HG03097 (cell line): ENCODE data around the gene RCSD1.
A peak's percentile ranks its signal among the peaks of the same experiment; 100 is the strongest.

Experiments used
- ATAC-seq: cut with Tn5 transposase; IDR thresholded peaks from one replicate; pipeline ENCODE4 v1.9.1; 2021; ENCODE audit not compliant: unreplicated experiment, low FRiP score

The RCSD1 gene

GRCh38 chr1:167683226-167683625 lies 53.2 kb downstream of the RCSD1 start:
- ATAC-seq: no peak

GRCh38 chr1:167683641-167684502 lies 53.8 kb downstream of the RCSD1 start:
- ATAC-seq: no peak

DNA sequence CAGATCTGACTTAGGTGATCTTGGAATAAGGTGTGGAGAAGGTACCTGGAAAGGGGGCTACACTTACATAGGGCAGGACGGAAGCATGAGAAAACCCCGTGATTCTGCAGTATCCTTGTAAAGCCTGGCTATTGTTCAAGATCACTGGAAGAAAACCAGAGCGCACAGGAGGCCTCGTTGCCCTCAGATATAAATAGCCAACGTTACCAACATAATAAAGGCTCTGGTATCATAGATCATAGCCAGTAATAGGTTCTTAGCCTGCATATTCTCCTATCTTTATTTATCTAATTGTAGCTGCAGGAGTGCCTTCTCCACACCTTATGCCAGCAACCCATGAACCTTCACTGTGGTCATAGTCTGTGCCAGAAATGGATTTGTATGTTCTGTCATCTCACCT lies 55.8 kb downstream of the RCSD1 start:
- ATAC-seq: no peak

DNA sequence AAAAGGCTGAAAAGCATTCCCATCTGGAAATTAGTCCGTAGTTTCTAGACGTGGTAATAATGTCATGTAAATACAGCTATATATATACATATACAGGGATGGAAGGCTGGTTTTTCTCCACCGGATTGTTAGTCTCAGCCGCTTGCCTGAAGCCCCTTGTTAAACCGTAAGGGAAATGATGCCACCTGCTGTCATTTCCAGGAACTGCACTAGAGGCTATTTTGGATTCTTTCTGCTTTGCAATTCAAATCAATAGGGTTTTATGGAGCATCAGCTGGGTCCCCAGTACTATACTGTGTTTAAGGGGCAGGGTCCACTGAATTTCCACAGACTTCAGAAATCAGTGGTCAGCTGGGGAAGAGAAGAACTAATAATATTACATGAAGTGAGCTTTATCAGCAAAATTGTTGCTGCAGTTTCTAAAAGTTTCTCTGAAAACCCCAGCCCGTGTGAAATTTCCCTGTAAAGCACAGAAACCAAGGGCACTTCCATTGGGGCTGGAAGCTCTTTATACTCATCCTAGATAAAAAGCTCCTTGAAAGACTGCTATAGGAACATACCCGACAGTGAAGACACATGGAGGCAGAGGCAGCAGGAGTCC lies 58.0 kb downstream of the RCSD1 start:
- no peak for ATAC-seq

- ATAC-seq: no peak
Measured at GRCh38 chr1:167689567-167689920, 59.5 kb downstream of the RCSD1 start.

DNA sequence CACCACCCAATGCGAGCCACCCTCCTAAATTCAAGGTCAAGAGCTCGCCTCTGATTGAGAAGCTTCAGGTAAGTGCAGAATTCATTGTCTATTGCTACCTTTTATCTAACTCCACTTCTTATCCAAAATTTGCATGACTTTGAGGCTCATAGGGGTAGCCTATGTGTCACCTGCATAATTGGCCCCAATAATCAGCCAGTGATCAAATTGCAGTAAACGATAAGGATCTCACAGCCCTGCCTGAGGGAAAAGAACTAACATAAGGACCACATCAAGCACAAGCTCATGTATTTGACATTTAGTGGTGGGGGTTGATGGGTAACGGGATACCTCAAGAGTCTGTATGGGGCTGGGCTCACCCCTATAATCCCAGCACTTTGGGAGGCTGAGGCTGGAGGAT lies 60.0 kb downstream of the RCSD1 start:
- ATAC-seq: no peak

DNA sequence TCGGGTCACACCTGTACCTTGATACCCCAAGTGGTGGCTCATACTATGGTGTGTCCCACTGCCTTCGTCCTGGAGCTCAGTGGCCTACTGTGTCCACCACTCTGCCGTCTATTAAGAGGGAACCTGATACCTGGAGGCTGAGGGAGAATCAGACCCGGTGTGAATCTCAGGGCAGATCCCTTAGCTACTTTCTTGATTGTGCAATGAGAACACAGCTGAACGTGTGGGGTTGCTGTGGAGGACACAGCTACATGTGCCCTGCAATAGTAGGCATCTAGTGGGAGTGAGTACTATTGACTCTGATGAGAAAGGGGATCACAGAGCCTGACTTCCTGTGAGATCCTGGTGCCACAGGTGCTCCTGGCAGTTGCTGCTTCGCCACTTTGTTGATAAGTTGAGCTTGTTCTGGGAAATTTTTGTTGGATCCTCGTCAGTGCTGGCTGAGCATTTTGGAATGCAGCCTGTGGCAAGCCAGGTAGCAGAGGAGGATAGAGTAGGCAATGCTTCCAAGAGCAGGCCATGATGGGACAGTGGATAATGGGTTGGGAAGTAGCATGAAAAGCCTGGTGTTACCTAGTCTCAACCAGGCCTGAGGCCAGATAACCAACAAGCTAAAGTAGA lies 63.5 kb downstream of the RCSD1 start:
- no peak for ATAC-seq

- no peak for ATAC-seq
Measured at GRCh38 chr1:167694691-167695090, 64.7 kb downstream of the RCSD1 start.

DNA sequence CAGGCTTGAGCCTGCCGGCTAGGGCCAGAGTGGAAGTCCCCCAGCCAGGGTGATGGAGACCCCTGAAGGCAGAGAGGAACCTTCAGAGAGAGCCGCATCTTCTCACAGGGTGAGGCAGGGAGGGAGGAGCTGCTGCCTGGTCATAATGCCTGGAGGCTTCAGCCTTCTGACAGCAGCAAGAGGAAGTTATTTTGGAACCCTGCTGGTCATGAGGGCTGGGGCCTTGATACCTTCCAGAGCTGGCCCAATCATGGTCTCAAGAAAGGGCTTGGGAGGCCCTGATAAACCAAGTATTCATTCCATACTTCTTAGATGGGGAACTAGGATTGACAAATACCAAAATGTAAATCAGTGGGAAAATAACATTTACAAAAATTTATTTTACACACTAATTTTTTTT lies 65.1 kb downstream of the RCSD1 start:
- no peak for ATAC-seq

DNA sequence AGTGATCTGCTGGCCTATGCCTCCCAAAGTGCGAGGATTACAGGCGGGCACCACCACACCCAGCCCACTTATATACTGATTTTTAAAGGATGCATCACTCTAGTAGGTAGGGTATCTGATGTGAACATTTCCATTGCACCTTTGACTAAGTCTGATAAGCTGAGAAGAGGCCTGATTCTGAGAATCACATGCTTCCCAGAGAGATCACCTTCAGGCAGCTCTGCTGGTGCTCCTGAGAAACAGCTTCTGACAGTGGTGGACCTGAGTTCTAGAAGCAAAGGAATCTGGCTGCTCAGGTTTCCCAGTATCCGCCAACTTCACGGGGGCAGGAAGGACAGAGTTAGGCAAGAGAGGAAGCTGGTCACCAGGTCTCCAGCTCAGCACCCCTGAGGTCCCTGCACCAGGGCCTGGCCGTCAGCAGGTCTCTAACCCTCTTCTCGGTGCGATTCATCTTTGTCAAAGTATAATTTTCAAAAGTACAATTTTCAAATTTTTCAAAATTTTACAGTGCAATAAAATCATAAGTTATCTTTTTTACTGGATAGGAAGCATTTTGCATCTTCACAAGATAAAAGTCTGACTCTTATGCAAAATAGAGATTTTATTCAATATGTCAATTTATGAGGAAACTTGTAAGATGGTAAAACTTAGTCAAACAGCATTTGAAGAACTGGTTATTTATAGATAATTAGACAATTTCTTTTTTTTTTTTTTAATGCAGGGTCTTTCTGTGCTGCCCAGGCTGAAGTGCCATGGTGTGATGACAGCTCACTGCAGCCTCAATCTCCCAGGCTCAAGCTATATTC lies 65.9 kb downstream of the RCSD1 start:
- ATAC-seq: no peak

GRCh38 chr1:167697667-167698141 lies 67.7 kb downstream of the RCSD1 start:
- no peak for ATAC-seq

- no peak for ATAC-seq
Measured at GRCh38 chr1:167698313-167698712, 68.3 kb downstream of the RCSD1 start.

GRCh38 chr1:167701510-167701909 lies 71.5 kb downstream of the RCSD1 start:
- ATAC-seq: no peak

- ATAC-seq: no peak
Measured at GRCh38 chr1:167703557-167703956, 73.5 kb downstream of the RCSD1 start.

GRCh38 chr1:167704715-167705114 lies 74.7 kb downstream of the RCSD1 start:
- ATAC-seq: no peak

- ATAC-seq: no peak
Measured at GRCh38 chr1:167705250-167705649, 75.2 kb downstream of the RCSD1 start.

- ATAC-seq: no peak
Measured at GRCh38 chr1:167706363-167706762, 76.3 kb downstream of the RCSD1 start.

DNA sequence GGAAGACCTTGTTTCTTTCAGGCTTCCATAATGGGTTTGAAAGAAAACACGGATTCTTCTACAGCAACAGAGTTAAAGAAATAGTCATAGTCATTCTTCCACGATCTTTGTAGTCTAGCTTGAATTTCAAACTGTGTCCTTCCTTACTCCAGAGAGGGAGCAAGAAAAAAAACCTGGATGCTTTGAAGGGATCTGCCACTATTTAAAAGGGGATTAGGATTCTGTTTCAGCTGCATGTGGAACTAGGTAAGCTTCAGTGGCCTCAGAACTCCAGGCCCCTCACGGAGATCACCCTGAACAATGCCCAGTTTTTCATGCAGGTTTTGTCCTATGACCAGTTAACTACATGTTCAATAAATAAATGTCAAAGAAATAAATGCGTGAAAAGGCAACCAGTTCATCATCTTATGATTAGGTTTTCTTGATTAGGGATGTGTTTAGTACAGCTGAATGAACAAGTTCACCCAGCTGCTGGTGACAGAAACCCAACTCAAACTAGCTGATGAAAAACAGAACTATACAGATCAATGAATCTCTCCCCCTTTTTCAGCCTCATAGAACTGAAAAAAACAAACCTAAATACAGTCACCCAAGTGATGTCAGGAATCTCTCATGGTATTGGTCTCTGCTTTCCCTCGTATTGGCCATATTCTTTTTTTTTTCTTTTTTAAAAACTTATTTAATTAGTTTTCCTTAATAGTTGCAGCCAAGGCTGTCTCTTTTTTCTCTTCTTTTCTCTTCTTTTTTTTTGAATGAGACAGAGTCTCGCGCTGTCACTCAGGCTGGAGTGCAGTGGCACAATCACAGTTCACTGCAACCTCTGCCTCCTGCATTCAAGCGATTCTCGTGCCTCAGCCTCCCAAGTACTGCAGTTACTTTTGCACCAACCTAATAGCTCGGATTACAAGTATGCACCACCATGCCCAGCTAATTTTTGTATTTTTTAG lies 77.2 kb downstream of the RCSD1 start:
- ATAC-seq: no peak

- ATAC-seq: no peak
Measured at GRCh38 chr1:167707942-167708341, 77.9 kb downstream of the RCSD1 start.

DNA sequence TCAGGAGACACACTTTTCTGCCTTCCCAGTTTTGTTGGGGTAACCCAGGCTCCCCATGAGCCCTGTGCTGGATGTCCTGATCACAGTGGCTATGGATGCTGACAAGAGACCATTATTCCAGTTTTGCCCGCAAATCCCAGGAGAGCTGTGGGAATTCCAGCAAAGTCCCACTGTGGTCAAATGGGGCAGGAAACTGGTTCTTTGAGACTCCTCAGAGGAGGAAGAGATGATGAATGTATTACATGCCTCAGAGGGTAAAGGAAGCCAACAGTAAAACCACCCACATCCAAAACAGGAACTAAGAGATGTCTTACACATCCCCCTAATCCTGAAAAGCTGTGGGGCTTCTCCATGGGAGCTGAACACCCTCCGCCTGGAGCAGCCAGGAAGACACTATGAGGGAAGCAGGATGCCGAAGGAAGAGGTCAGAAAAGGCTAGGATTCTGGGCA lies 78.9 kb downstream of the RCSD1 start:
- peak; percentile 30 for ATAC-seq
